Measurements from ENCODE around the gene NPFFR2. TPM values are rescaled to one million over a fixed set of nuclear protein-coding genes. Genes with fewer than 3 reads are reported as not detected.
"Not testable (repeated sequence)": the region's sequence is repeated elsewhere in the genome, so short reads cannot be mapped to it uniquely, and the experiment has no call there.

The NPFFR2 gene
- total RNA-seq, 1 donor from 2014 or later = not detected

DNA sequence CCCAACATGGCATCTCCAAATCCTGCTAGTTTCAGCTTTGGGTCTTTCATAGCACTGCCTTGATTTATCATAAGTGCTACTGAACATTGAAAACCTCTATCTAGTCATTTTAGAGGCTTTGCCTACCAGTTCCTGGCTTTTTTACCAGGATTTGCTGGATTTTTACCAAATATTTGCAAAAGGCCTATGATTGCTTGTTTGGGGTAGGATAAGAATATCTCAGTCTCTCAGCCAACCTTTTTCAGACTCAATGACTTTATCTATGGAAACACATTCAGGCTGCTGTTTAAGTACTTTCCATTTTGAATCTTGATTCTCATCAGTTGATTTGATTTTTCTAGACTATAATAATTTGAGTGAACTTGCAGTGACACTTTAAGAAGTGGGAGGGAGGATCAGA is 80.1 kb downstream of the NPFFR2 start:
- no peaks in the 10 kb centered on the region for H3K9me3 Mint-ChIP-seq
- H3K4me3 Mint-ChIP-seq = no peak overlapping the region
- no peaks in the 10 kb centered on the region for H3K27me3 Mint-ChIP-seq (ENCODE audit: low read depth)
- no peaks in the 10 kb centered on the region for H3K4me1 Mint-ChIP-seq
- no peak overlapping the region for H3K27ac Mint-ChIP-seq
- no peak for TF ChIP-seq CTCF (IDR thresholded peaks at IDR 0.05; ENCODE audit: unreplicated experiment)
- no peaks in the 10 kb centered on the region for H3K36me3 Mint-ChIP-seq
- DNase-seq (ENCODE audit: low spot score in 2 of 2, unreplicated experiment in 2 of 2) = no peak

GRCh38 chr4:72112514-72113156 is 80.8 kb downstream of the NPFFR2 start:
- Mint-ChIP-seq H3K4me3 (no peak overlapping the region), H3K27me3 (ENCODE audit: low read depth) (no peaks in the 10 kb centered on the region), H3K27ac (no peak overlapping the region), H3K4me1 (no peaks in the 10 kb centered on the region), H3K9me3 (no peaks in the 10 kb centered on the region), H3K36me3 (no peaks in the 10 kb centered on the region)
- no peak for TF ChIP-seq CTCF (IDR thresholded peaks at IDR 0.05; ENCODE audit: unreplicated experiment)
- no peak for DNase-seq (ENCODE audit: low spot score in 2 of 2, unreplicated experiment in 2 of 2)

- H3K9me3 Mint-ChIP-seq = peaks cover 21% of the 10 kb centered on the region
- H3K4me3 Mint-ChIP-seq = no peak overlapping the region
- no peaks in the 10 kb centered on the region for H3K4me1 Mint-ChIP-seq
- no peak for DNase-seq (ENCODE audit: low spot score in 2 of 2, unreplicated experiment in 2 of 2)
- H3K27ac Mint-ChIP-seq = no peak overlapping the region
- no peak for TF ChIP-seq CTCF (IDR thresholded peaks at IDR 0.05; ENCODE audit: unreplicated experiment)
- H3K27me3 Mint-ChIP-seq (ENCODE audit: low read depth) = no peaks in the 10 kb centered on the region
- H3K36me3 Mint-ChIP-seq = no peaks in the 10 kb centered on the region
These were observed 86.2 kb downstream of the NPFFR2 start for GRCh38 chr4:72118017-72118416.

GRCh38 chr4:72119946-72120345 is 88.1 kb downstream of the NPFFR2 start:
- no peak overlapping the region for H3K27ac Mint-ChIP-seq
- H3K9me3 Mint-ChIP-seq = peaks cover 21% of the 10 kb centered on the region
- H3K36me3 Mint-ChIP-seq = no peaks in the 10 kb centered on the region
- no peak for DNase-seq (ENCODE audit: low spot score in 2 of 2, unreplicated experiment in 2 of 2)
- TF ChIP-seq CTCF (IDR thresholded peaks at IDR 0.05; ENCODE audit: unreplicated experiment) = no peak
- H3K27me3 Mint-ChIP-seq (ENCODE audit: low read depth) = no peaks in the 10 kb centered on the region
- no peaks in the 10 kb centered on the region for H3K4me1 Mint-ChIP-seq
- H3K4me3 Mint-ChIP-seq = no peak overlapping the region

- TF ChIP-seq CTCF (IDR thresholded peaks at IDR 0.05; ENCODE audit: unreplicated experiment) = no peak
- no peaks in the 10 kb centered on the region for H3K36me3 Mint-ChIP-seq
- H3K4me1 Mint-ChIP-seq = no peaks in the 10 kb centered on the region
- H3K27me3 Mint-ChIP-seq (ENCODE audit: low read depth) = no peaks in the 10 kb centered on the region
- no peak overlapping the region for H3K4me3 Mint-ChIP-seq
- peaks cover 5% of the 10 kb centered on the region for H3K9me3 Mint-ChIP-seq
- DNase-seq (ENCODE audit: low spot score in 2 of 2, unreplicated experiment in 2 of 2) = no peak
- H3K27ac Mint-ChIP-seq = no peak overlapping the region
These were observed 96.9 kb downstream of the NPFFR2 start for GRCh38 chr4:72128741-72129140.

- no peaks in the 10 kb centered on the region for H3K27me3 Mint-ChIP-seq (ENCODE audit: low read depth)
These were observed 104.6 kb downstream of the NPFFR2 start for GRCh38 chr4:72136429-72136828.

DNA sequence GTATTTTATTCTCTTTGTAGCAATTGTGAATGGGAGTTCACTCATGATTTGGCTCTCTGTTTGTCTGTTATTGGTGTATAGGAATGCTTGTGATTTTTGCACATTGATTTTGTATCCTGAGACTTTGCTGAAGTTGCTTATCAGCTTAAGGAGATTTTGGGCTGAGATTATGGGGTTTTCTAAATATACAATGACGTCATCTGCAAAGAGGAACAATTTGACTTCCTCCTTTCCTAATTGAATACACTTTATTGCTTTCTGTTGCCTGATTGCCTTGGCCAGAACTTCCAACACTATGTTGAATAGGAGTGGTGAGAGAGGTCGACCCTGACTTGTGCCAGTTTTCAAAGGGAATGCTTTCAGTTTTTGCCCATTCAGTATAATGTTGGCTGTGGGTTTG is 108.2 kb downstream of the NPFFR2 start:
- not testable (repeated sequence) for DNase-seq (ENCODE audit: low spot score in 2 of 2, unreplicated experiment in 2 of 2); H3K4me3 Mint-ChIP-seq; H3K27me3 Mint-ChIP-seq (ENCODE audit: low read depth); H3K4me1 Mint-ChIP-seq; H3K27ac Mint-ChIP-seq; H3K36me3 Mint-ChIP-seq
- H3K9me3 Mint-ChIP-seq = peaks cover 16% of the 10 kb centered on the region

More at GRCh38 chr4:72136429-72136828, 104.6 kb downstream of the NPFFR2 start:
- H3K4me1 Mint-ChIP-seq = no peaks in the 10 kb centered on the region
- no peak overlapping the region for H3K4me3 Mint-ChIP-seq
- H3K9me3 Mint-ChIP-seq = peaks cover 22% of the 10 kb centered on the region
- no peaks in the 10 kb centered on the region for H3K36me3 Mint-ChIP-seq
- TF ChIP-seq CTCF (IDR thresholded peaks at IDR 0.05; ENCODE audit: unreplicated experiment) = no peak
- H3K27ac Mint-ChIP-seq = no peak overlapping the region
- no peak for DNase-seq (ENCODE audit: low spot score in 2 of 2, unreplicated experiment in 2 of 2)
